Ishikawa (cell line): ENCODE data around the gene ASB10.

ENCODE experiments used
- CEBPB ChIP-seq: IDR thresholded peaks from 2 replicates; pipeline ENCODE4 v1.6.1; 2012
- CREB1 ChIP-seq: IDR thresholded peaks from 2 replicates; pipeline ENCODE4 v1.6.1; 2012; ENCODE audit warnings: low read depth
- EGR1 ChIP-seq: IDR thresholded peaks from 2 replicates; pipeline ENCODE4 v1.6.1; 2012
- EP300 ChIP-seq: IDR thresholded peaks from 2 replicates; pipeline ENCODE4 v1.6.1; 2012; ENCODE audit warnings: borderline replicate concordance
- FOXM1 ChIP-seq: IDR thresholded peaks from 2 replicates; pipeline ENCODE4 v1.6.1; 2012; ENCODE audit warnings: low read depth, borderline replicate concordance
- MAX ChIP-seq: IDR thresholded peaks from 2 replicates; pipeline ENCODE4 v1.6.1; 2012
- NFIC ChIP-seq: IDR thresholded peaks from 2 replicates; pipeline ENCODE4 v1.6.1; 2012
- RAD21 ChIP-seq: IDR thresholded peaks from 2 replicates; pipeline ENCODE4 v1.6.1; 2012; ENCODE audit warnings: low read depth
- REST ChIP-seq: IDR thresholded peaks from 2 replicates; pipeline ENCODE4 v1.6.1; 2012; ENCODE audit warnings: low read depth, mild to moderate bottlenecking
- TAF1 ChIP-seq: IDR thresholded peaks from 2 replicates; pipeline ENCODE4 v1.6.1; 2012; ENCODE audit warnings: low read depth, mild to moderate bottlenecking
- TCF12 ChIP-seq: IDR thresholded peaks from 2 replicates; pipeline ENCODE4 v1.6.1; 2012; ENCODE audit warnings: low read depth
- TEAD4 ChIP-seq: IDR thresholded peaks from 2 replicates; pipeline ENCODE4 v1.6.1; 2012
- USF1 ChIP-seq: IDR thresholded peaks from 2 replicates; pipeline ENCODE4 v1.6.1; 2012
- YY1 ChIP-seq: IDR thresholded peaks from 2 replicates; pipeline ENCODE4 v1.6.1; 2012; ENCODE audit warnings: low read depth
- ZBTB7A ChIP-seq: IDR thresholded peaks from 2 replicates; pipeline ENCODE4 v1.6.1; 2012; ENCODE audit warnings: low read depth

Gene ASB10

GRCh38 chr7:151226560-151226874 lies 39.5 kb upstream of the ASB10 start:
- TF ChIP-seq FOXM1: no peak
- no peak for TF ChIP-seq EGR1
- TF ChIP-seq CREB1: no peak
- no peak for TF ChIP-seq RAD21
- no peak for TF ChIP-seq TCF12
- TF ChIP-seq TAF1: no peak
- no peak for TF ChIP-seq REST
- TF ChIP-seq EP300: no peak
- TF ChIP-seq YY1: no peak
- TF ChIP-seq NFIC: no peak

- TF ChIP-seq CEBPB (no peak; the same call in 1 of the 2 replicates), CREB1 (no peak), ZBTB7A (no peak), TEAD4 (no peak), REST (no peak), TAF1 (no peak), EGR1 (no peak), TCF12 (no peak), NFIC (no peak), MAX (no peak), YY1 (no peak), RAD21 (no peak), FOXM1 (no peak), EP300 (no peak), USF1 (no peak)
Observed at GRCh38 chr7:151225948-151226510, 39.0 kb upstream of the ASB10 start.

- TF ChIP-seq EP300: no peak
- no peak for TF ChIP-seq NFIC
- TF ChIP-seq FOXM1: no peak
Observed at GRCh38 chr7:151223728-151224127, 36.7 kb upstream of the ASB10 start.

- TF ChIP-seq USF1 (no peak), MAX (no peak), CEBPB (no peak), REST (no peak), EGR1 (no peak), TEAD4 (no peak), FOXM1 (no peak), RAD21 (no peak), ZBTB7A (no peak), CREB1 (no peak), EP300 (no peak)
Observed at GRCh38 chr7:151218170-151218569, 31.1 kb upstream of the ASB10 start.

- no peak for TF ChIP-seq ZBTB7A
- no peak for TF ChIP-seq REST
- no peak for TF ChIP-seq USF1
- TF ChIP-seq MAX: no peak
- no peak for TF ChIP-seq EGR1
- TF ChIP-seq TAF1: no peak
Observed at GRCh38 chr7:151215396-151215795, 28.3 kb upstream of the ASB10 start.
